Neural progenitor cell (in vitro differentiated cells): ENCODE data around the gene CD151. TPM values are rescaled to one million over a fixed set of nuclear protein-coding genes. Genes with fewer than 3 reads are reported as not detected.

Experiments
- DNase-seq: peaks from one replicate; pipeline ENCODE4 v3.0.0-alpha.2; 2016; ENCODE audit warnings: low spot score
- H2AFZ ChIP-seq: fragments of 200-600 bp; sonication (generic); replicated peaks from 2 replicates; pipeline ENCODE4 v1.6.1; 2016; ENCODE audit warnings: antibody characterized with exemption
- H3F3A ChIP-seq: fragments of 200-600 bp; sonication (generic); 2 replicates; pipeline ENCODE4 v1.6.1; 2016; ENCODE audit warnings: antibody characterized with exemption, low read depth
- H3K27ac ChIP-seq: fragments of 200-600 bp; sonication (generic); 2 replicates; pipeline ENCODE4 v1.5.1; 2016; ENCODE audit warnings: mild to moderate bottlenecking
- H3K27me3 ChIP-seq: fragments of 200-600 bp; sonication (generic); 2 replicates; pipeline ENCODE4 v1.6.1; 2016; ENCODE audit warnings: mild to moderate bottlenecking, moderate library complexity
- H3K36me3 ChIP-seq: fragments of 200-600 bp; sonication (generic); 2 replicates; pipeline ENCODE4 v1.5.1; 2016
- H3K4me1 ChIP-seq: fragments of 200-600 bp; sonication (generic); 2 replicates; pipeline ENCODE4 v1.6.1; 2016; ENCODE audit warnings: mixed run types
- H3K4me2 ChIP-seq: fragments of 200-600 bp; sonication (generic); 2 replicates; pipeline ENCODE4 v1.6.1; 2016
- H3K4me3 ChIP-seq: fragments of 200-600 bp; sonication (generic); 2 replicates; pipeline ENCODE4 v1.5.1; 2016
- H3K79me2 ChIP-seq: fragments of 200-600 bp; sonication (generic); 2 replicates; pipeline ENCODE4 v1.6.1; 2016; ENCODE audit warnings: low read depth
- H3K9ac ChIP-seq: fragments of 200-600 bp; sonication (generic); 2 replicates; pipeline ENCODE4 v1.6.1; 2016
- H3K9me3 ChIP-seq: fragments of 200-600 bp; sonication (generic); 2 replicates; pipeline ENCODE4 v1.5.1; 2016; ENCODE audit warnings: low read depth
- H4K20me1 ChIP-seq: fragments of 200-600 bp; sonication (generic); 2 replicates; pipeline ENCODE4 v1.6.1; 2016; ENCODE audit warnings: low read depth
- H3K27ac Mint-ChIP-seq: 3 replicates; pipeline ENCODE4 v1.8.0; 2021; ENCODE audit warnings: mixed read lengths
- H3K27me3 Mint-ChIP-seq: 2 replicates; pipeline ENCODE4 v1.8.0; 2022; ENCODE audit warnings: low read depth, mild to moderate bottlenecking, inconsistent platforms, moderate library complexity, mixed read lengths; ENCODE audit not compliant: insufficient read depth
- H3K36me3 Mint-ChIP-seq: 3 replicates; pipeline ENCODE4 v1.8.0; 2021; ENCODE audit warnings: mixed read lengths
- H3K4me1 Mint-ChIP-seq: 3 replicates; pipeline ENCODE4 v1.8.0; 2021; ENCODE audit warnings: mixed read lengths
- H3K4me3 Mint-ChIP-seq: 3 replicates; pipeline ENCODE4 v1.8.0; 2021; ENCODE audit warnings: mild to moderate bottlenecking, moderate library complexity, mixed read lengths
- H3K9me3 Mint-ChIP-seq: 3 replicates; pipeline ENCODE4 v1.8.0; 2020; ENCODE audit warnings: mixed read lengths
- CTCF ChIP-seq: fragments of 200-600 bp; sonication (generic); IDR thresholded peaks from 2 replicates; pipeline ENCODE4 v1.5.1; 2017; ENCODE audit warnings: antibody characterized with exemption, mild to moderate bottlenecking
- EZH2 ChIP-seq: fragments of 200-600 bp; sonication (generic); IDR thresholded peaks from 2 replicates; pipeline ENCODE4 v1.6.1; 2017; ENCODE audit warnings: antibody characterized with exemption, mild to moderate bottlenecking, moderate library complexity
- EZH2phosphoT487 ChIP-seq: fragments of 200-600 bp; sonication (generic); IDR thresholded peaks from 2 replicates; pipeline ENCODE4 v1.6.1; 2017; ENCODE audit warnings: antibody characterized with exemption
- total RNA-seq: library from RNA; depleted of rRNA; stranded (reverse); fragments of >200 nt; gene quantifications from 2 replicates; pipeline ENCODE4 v1.2.3, GENCODE V29; 2015; ENCODE audit warnings: low replicate concordance

Gene CD151
- total RNA-seq, 1 donor from 2014 or later, result 37.4 TPM

GRCh38 chr11:839875-840617 lies 7.3 kb downstream of the CD151 start:
- no peak for DNase-seq
- H3K27me3 Mint-ChIP-seq, result peaks cover 12% of the 10 kb centered on the region

GRCh38 chr11:841981-842369 lies 9.2 kb downstream of the CD151 start:
- H3K9ac ChIP-seq, result peak overlapping the region; percentile 100
- DNase-seq, result no peak
- H2AFZ ChIP-seq, result peak overlapping the region; percentile 94
- peaks cover 45% of the 10 kb centered on the region for H4K20me1 ChIP-seq
- H3K4me3 Mint-ChIP-seq, result peak overlapping the region; percentile 90
- peaks cover 33% of the 10 kb centered on the region for H3K4me1 Mint-ChIP-seq
- peaks cover 23% of the 10 kb centered on the region for H3K79me2 ChIP-seq
- H3K36me3 ChIP-seq, result no peaks in the 10 kb centered on the region
- peak overlapping the region; percentile 96 for H3K4me3 ChIP-seq
- peaks cover 3% of the 10 kb centered on the region for H3K36me3 Mint-ChIP-seq
- no peaks in the 10 kb centered on the region for H3K9me3 Mint-ChIP-seq
- TF ChIP-seq EZH2 (no peak), EZH2phosphoT487 (no peak), CTCF (no peak)
- H3K4me2 ChIP-seq, result peak overlapping the region; percentile 97
- H3K9me3 ChIP-seq, result no peaks in the 10 kb centered on the region
- H3K27me3 Mint-ChIP-seq, result peaks cover 9% of the 10 kb centered on the region
- peaks cover 45% of the 10 kb centered on the region for H3F3A ChIP-seq
- H3K27ac ChIP-seq, result no peak overlapping the region
- peaks cover 9% of the 10 kb centered on the region for H3K27me3 ChIP-seq
- H3K27ac Mint-ChIP-seq, result peak overlapping the region; percentile 79
- H3K4me1 ChIP-seq, result peaks cover 30% of the 10 kb centered on the region

More at GRCh38 chr11:839875-840617, 7.3 kb downstream of the CD151 start:
- no peaks in the 10 kb centered on the region for H3K36me3 ChIP-seq
- Mint-ChIP-seq H3K4me1 (peaks cover 23% of the 10 kb centered on the region), H3K4me3 (peak overlapping the region; percentile 90), H3K36me3 (peaks cover 3% of the 10 kb centered on the region), H3K9me3 (no peaks in the 10 kb centered on the region), H3K27ac (no peak overlapping the region)
- no peak overlapping the region for H3K27ac ChIP-seq
- H3K9ac ChIP-seq, result no peak overlapping the region
- H4K20me1 ChIP-seq, result peaks cover 55% of the 10 kb centered on the region
- no peak overlapping the region for H3K4me2 ChIP-seq
- H3F3A ChIP-seq, result peaks cover 40% of the 10 kb centered on the region
- H3K27me3 ChIP-seq, result peaks cover 9% of the 10 kb centered on the region
- peaks cover 20% of the 10 kb centered on the region for H3K4me1 ChIP-seq
- peaks cover 23% of the 10 kb centered on the region for H3K79me2 ChIP-seq
- H3K4me3 ChIP-seq, result no peak overlapping the region
- no peak overlapping the region for H2AFZ ChIP-seq
- TF ChIP-seq EZH2phosphoT487 (no peak), CTCF (no peak), EZH2 (no peak)
- H3K9me3 ChIP-seq, result no peaks in the 10 kb centered on the region

GRCh38 chr11:842370-843002 lies 9.7 kb downstream of the CD151 start, which contains the start of the genes POLR2L and TSPAN4:
POLR2L (minus strand) TSS chr11:842529; CDS start chr11:842508, 21 bp downstream.
TSPAN4 (plus strand) TSS chr11:842852; CDS start chr11:850305, 7,453 bp downstream.
- H3K4me1 ChIP-seq, result peaks cover 30% of the 10 kb centered on the region
- peaks cover 45% of the 10 kb centered on the region for H3F3A ChIP-seq
- H3K27ac ChIP-seq, result peak within 1 kb of the TSS; percentile 99
- H3K4me3 Mint-ChIP-seq, result peak within 1 kb of the TSS; percentile 90
- H3K36me3 ChIP-seq, result no peaks in the 10 kb centered on the region
- H3K4me3 ChIP-seq, result peak within 1 kb of the TSS; percentile 96
- peaks cover 9% of the 10 kb centered on the region for H3K27me3 ChIP-seq
- H4K20me1 ChIP-seq, result peaks cover 41% of the 10 kb centered on the region
- DNase-seq, result peak; percentile 97
- H3K36me3 Mint-ChIP-seq, result peaks cover 3% of the 10 kb centered on the region
- peak within 1 kb of the TSS; percentile 94 for H2AFZ ChIP-seq
- H3K9me3 ChIP-seq, result no peaks in the 10 kb centered on the region
- peaks cover 23% of the 10 kb centered on the region for H3K79me2 ChIP-seq
- no peaks in the 10 kb centered on the region for H3K9me3 Mint-ChIP-seq
- no peak for TF ChIP-seq EZH2phosphoT487
- no peak for TF ChIP-seq CTCF
- no peak for TF ChIP-seq EZH2
- H3K4me2 ChIP-seq, result peak within 1 kb of the TSS; percentile 97
- peak within 1 kb of the TSS; percentile 79 for H3K27ac Mint-ChIP-seq
- H3K9ac ChIP-seq, result peak within 1 kb of the TSS; percentile 100
- peaks cover 33% of the 10 kb centered on the region for H3K4me1 Mint-ChIP-seq
- peaks cover 11% of the 10 kb centered on the region for H3K27me3 Mint-ChIP-seq
